HEK293T (cell line): Measurements from ENCODE around the gene SYNE3.

ENCODE experiments used
- CTCF ChIA-PET: fragments of 350-600 bp; formaldehyde crosslinking; extraction: SDS; loops from one replicate; lab custom pipeline; 2021; ENCODE audit warnings: antibody characterized with exemption, inconsistent platforms; lab: Yijun Ruan, JAX
- POLR2A ChIA-PET: fragments of 350-600 bp; formaldehyde crosslinking; extraction: SDS; loops from one replicate; lab custom pipeline; 2020; ENCODE audit warnings: antibody characterized with exemption, inconsistent platforms; lab: Yijun Ruan, JAX
- DNase-seq: peaks from one replicate; pipeline ENCODE4 v3.0.0; 2012; ENCODE audit warnings: mixed read lengths; ENCODE audit errors: extremely low spot score
- ARNT ChIP-seq: fragments of 450-650 bp; IDR thresholded peaks from 2 replicates; pipeline ENCODE4 v1.6.1; 2017; ENCODE audit warnings: mild to moderate bottlenecking
- BHLHE40 ChIP-seq: fragments of 450-650 bp; IDR thresholded peaks from 2 replicates; pipeline ENCODE4 v1.6.1; 2016; ENCODE audit warnings: mild to moderate bottlenecking, moderate library complexity, borderline replicate concordance
- CTBP1 ChIP-seq: fragments of 450-650 bp; IDR thresholded peaks from 2 replicates; pipeline ENCODE4 v1.6.1; 2016; ENCODE audit warnings: borderline replicate concordance
- ELF4 ChIP-seq: fragments of 450-650 bp; IDR thresholded peaks from 2 replicates; pipeline ENCODE4 v1.6.1; 2017; ENCODE audit warnings: antibody characterized with exemption
- FOXA1 ChIP-seq: fragments of 450-650 bp; IDR thresholded peaks from 2 replicates; pipeline ENCODE4 v1.6.1; 2016; ENCODE audit warnings: mild to moderate bottlenecking
- FOXK2 ChIP-seq: fragments of 450-650 bp; IDR thresholded peaks from 2 replicates; pipeline ENCODE4 v1.6.1; 2016; ENCODE audit warnings: mild to moderate bottlenecking
- FOXM1 ChIP-seq: fragments of 450-650 bp; IDR thresholded peaks from 2 replicates; pipeline ENCODE4 v1.6.1; 2017; ENCODE audit warnings: mild to moderate bottlenecking, borderline replicate concordance
- HDGF ChIP-seq: fragments of 450-650 bp; IDR thresholded peaks from 2 replicates; pipeline ENCODE4 v1.6.1; 2017; ENCODE audit warnings: antibody characterized with exemption, borderline replicate concordance
- L3MBTL2 ChIP-seq: fragments of 450-650 bp; conservative IDR thresholded peaks from 2 replicates; pipeline ENCODE4 v1.6.1; 2016; ENCODE audit warnings: mild to moderate bottlenecking
- LEF1 ChIP-seq: fragments of 450-650 bp; IDR thresholded peaks from 2 replicates; pipeline ENCODE4 v1.6.1; 2017; ENCODE audit warnings: mild to moderate bottlenecking, borderline replicate concordance
- NFRKB ChIP-seq: fragments of 450-650 bp; IDR thresholded peaks from 2 replicates; pipeline ENCODE4 v1.6.1; 2016; ENCODE audit warnings: mild to moderate bottlenecking, moderate library complexity
- PKNOX1 ChIP-seq: fragments of 450-650 bp; IDR thresholded peaks from 2 replicates; pipeline ENCODE4 v1.6.1; 2016
- SP1 ChIP-seq: fragments of 450-650 bp; IDR thresholded peaks from 2 replicates; pipeline ENCODE4 v1.6.1; 2017
- SUZ12 ChIP-seq: fragments of 450-650 bp; IDR thresholded peaks from 2 replicates; pipeline ENCODE4 v1.6.1; 2016; ENCODE audit warnings: mild to moderate bottlenecking
- TARDBP ChIP-seq: fragments of 450-650 bp; IDR thresholded peaks from 2 replicates; pipeline ENCODE4 v1.6.1; 2016
- ZNF384 ChIP-seq: fragments of 450-650 bp; IDR thresholded peaks from 2 replicates; pipeline ENCODE4 v1.6.1; 2016

Gene SYNE3

GRCh38 chr14:95490727-95491451, 25.6 kb downstream of the SYNE3 start:
- TF ChIP-seq SUZ12 (no peak), BHLHE40 (no peak), FOXM1 (no peak), ZNF384 (no peak), PKNOX1 (no peak), FOXA1 (no peak), FOXK2 (no peak), ELF4 (no peak), LEF1 (no peak), TARDBP (no peak), HDGF (no peak), CTBP1 (no peak), ARNT (no peak), L3MBTL2 (no peak), NFRKB (no peak), SP1 (no peak)
- CTCF ChIA-PET, result interaction anchor here (0.7 kb wide), 1 partner anchor 38 kb away, joined by 3 read pairs; no protein-coding TSS in a partner anchor
- DNase-seq, result no peak

GRCh38 chr14:95490138-95490509, 26.3 kb downstream of the SYNE3 start:
- ChIA-PET CTCF (interaction anchor here (0.7 kb wide), 1 partner anchor 38 kb away, joined by 3 read pairs; no protein-coding TSS in a partner anchor), POLR2A (no interaction called here)
- DNase-seq, result no peak
- no peak for TF ChIP-seq ELF4
- no peak for TF ChIP-seq BHLHE40
- TF ChIP-seq ARNT, result no peak
- no peak for TF ChIP-seq FOXA1
- no peak for TF ChIP-seq LEF1
- no peak for TF ChIP-seq FOXK2
- TF ChIP-seq TARDBP, result no peak
- TF ChIP-seq HDGF, result no peak
- no peak for TF ChIP-seq SP1
- TF ChIP-seq SUZ12, result no peak
- TF ChIP-seq L3MBTL2, result no peak
- TF ChIP-seq FOXM1, result no peak
- no peak for TF ChIP-seq NFRKB
- TF ChIP-seq ZNF384, result no peak
- TF ChIP-seq CTBP1, result no peak
- TF ChIP-seq PKNOX1, result no peak

More at GRCh38 chr14:95490727-95491451, 25.6 kb downstream of the SYNE3 start:
- POLR2A ChIA-PET, result no interaction called here

- TF ChIP-seq NFRKB (no peak), FOXK2 (no peak), HDGF (no peak), FOXA1 (no peak)
- ChIA-PET CTCF (interaction anchor here (0.6 kb wide), 1 partner anchor 9 kb away, joined by 3 read pairs; no protein-coding TSS in a partner anchor), POLR2A (no interaction called here)
- DNase-seq, result no peak
Measured at GRCh38 chr14:95489214-95490137, 27.0 kb downstream of the SYNE3 start.

- DNase-seq, result no peak
- TF ChIP-seq NFRKB (no peak), L3MBTL2 (no peak), BHLHE40 (no peak), LEF1 (no peak), PKNOX1 (no peak), ELF4 (no peak), FOXA1 (no peak), TARDBP (no peak), HDGF (no peak), ARNT (no peak), ZNF384 (no peak), FOXM1 (no peak), SUZ12 (no peak), SP1 (no peak), CTBP1 (no peak)
- ChIA-PET CTCF (no interaction called here), POLR2A (no interaction called here)
Measured at GRCh38 chr14:95488376-95489213, 27.9 kb downstream of the SYNE3 start.

- TF ChIP-seq SP1, result no peak
- TF ChIP-seq BHLHE40, result no peak
- TF ChIP-seq LEF1, result no peak
- TF ChIP-seq ZNF384, result no peak
- no peak for TF ChIP-seq HDGF
- no peak for TF ChIP-seq CTBP1
- POLR2A ChIA-PET, result no interaction called here
- CTCF ChIA-PET, result no interaction called here
- DNase-seq, result no peak
Measured at GRCh38 chr14:95487669-95488084, 28.8 kb downstream of the SYNE3 start.
